ENCODE data around the gene GCNT2.
"Not testable (repeated sequence)": the region's sequence is repeated elsewhere in the genome, so short reads cannot be mapped to it uniquely, and the experiment has no call there.

Gene GCNT2

DNA sequence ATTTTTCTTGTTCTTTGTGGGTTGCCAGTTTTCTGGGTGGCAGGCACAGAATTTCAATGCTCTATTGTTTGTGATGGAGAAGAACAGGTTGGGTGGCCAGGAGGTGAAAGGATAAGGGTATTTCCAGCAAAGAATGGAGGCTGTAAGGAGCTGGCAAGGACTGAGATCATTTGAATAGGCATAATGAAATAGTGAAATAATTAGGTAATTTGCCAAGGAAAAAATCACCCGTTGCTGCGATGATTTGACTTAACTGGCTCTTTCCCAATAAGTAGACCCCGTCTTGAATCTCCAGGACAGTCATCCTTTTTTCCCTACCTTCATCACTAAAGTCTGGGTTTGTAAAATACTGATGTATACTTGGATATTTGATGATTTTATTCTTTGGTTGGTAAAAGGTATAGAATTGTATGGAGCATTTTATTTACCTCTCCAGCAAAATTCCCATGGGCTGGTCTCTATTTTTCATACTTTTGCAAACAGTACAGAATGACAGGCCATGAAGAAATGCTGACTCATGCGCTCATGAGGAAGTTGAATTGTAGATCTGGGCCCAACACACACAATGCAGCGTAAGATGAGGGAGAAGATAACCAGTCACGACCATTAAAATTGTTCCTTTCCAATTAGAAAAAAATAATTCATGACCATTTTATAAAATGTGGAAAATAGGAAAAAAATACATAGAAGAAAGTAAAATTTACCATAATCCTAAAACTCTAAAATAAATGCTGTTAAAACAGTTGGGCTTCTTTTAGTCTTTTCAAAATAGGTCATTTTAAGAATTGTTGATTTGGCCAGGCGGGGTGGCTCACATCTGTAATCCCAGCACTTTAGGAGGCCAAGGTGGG, 2.4 kb upstream of the GCNT2 start:
- no peak for DNase-seq
- Histone ChIP-seq H3K9me3 (no peaks in the 10 kb centered on the region), H3K36me3 (no peaks in the 10 kb centered on the region), H3K4me1 (no peaks in the 10 kb centered on the region), H3K4me3 (ENCODE audit: low read depth, low read length) (no peak overlapping the region), H3K27me3 (no peaks in the 10 kb centered on the region)
- TF ChIP-seq, protein P1, sequence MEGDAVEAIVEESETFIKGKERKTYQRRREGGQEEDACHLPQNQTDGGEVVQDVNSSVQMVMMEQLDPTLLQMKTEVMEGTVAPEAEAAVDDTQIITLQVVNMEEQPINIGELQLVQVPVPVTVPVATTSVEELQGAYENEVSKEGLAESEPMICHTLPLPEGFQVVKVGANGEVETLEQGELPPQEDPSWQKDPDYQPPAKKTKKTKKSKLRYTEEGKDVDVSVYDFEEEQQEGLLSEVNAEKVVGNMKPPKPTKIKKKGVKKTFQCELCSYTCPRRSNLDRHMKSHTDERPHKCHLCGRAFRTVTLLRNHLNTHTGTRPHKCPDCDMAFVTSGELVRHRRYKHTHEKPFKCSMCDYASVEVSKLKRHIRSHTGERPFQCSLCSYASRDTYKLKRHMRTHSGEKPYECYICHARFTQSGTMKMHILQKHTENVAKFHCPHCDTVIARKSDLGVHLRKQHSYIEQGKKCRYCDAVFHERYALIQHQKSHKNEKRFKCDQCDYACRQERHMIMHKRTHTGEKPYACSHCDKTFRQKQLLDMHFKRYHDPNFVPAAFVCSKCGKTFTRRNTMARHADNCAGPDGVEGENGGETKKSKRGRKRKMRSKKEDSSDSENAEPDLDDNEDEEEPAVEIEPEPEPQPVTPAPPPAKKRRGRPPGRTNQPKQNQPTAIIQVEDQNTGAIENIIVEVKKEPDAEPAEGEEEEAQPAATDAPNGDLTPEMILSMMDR (IDR thresholded peaks at IDR 0.05; ENCODE audit: low read depth, low read length): no peak

DNA sequence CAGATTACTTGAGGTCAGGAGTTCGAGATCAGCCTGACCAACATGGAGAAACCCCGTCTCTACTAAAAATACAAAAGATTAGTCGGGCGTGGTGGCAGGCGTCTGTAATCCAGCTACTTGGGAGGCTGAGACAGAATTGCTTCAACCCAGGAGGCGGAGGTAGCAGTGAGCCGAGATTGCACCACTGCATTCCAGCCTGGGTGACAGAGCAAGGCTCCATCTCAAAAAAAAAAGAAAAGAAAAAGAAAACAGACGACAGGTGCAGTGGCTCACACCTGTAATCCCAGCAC, 1.8 kb upstream of the GCNT2 start:
- not testable (repeated sequence) for H3K4me3 ChIP-seq (ENCODE audit: low read depth, low read length); DNase-seq; H3K36me3 ChIP-seq; H3K4me1 ChIP-seq; H3K9me3 ChIP-seq; H3K27me3 ChIP-seq

DNA sequence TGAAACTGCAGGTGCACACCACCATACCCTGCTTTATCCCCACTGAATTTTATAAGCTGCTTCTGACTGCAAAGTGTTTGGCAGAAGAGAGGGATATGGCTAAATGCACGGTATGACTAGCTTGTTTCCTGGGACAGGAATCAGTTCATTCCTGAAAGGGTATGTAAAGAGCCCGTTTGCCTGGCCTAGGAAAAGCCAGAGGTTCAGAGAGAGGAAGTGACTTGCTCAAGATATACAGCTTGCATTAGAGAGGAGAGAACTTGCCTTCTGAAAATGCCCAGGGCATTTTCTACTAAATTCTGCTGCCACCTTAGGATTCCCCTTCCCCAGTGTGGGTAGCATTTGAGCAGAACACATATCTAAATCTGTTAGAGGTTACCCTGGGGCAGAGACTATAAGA, 683 bp upstream of the GCNT2 start:
- Histone ChIP-seq H3K4me3 (ENCODE audit: low read depth, low read length) (no peak overlapping the region), H3K4me1 (no peaks in the 10 kb centered on the region), H3K36me3 (no peaks in the 10 kb centered on the region), H3K27me3 (no peaks in the 10 kb centered on the region), H3K9me3 (no peaks in the 10 kb centered on the region)
- no peak for DNase-seq
- TF ChIP-seq, protein P1 (IDR thresholded peaks at IDR 0.05; ENCODE audit: low read depth, low read length): no peak

DNA sequence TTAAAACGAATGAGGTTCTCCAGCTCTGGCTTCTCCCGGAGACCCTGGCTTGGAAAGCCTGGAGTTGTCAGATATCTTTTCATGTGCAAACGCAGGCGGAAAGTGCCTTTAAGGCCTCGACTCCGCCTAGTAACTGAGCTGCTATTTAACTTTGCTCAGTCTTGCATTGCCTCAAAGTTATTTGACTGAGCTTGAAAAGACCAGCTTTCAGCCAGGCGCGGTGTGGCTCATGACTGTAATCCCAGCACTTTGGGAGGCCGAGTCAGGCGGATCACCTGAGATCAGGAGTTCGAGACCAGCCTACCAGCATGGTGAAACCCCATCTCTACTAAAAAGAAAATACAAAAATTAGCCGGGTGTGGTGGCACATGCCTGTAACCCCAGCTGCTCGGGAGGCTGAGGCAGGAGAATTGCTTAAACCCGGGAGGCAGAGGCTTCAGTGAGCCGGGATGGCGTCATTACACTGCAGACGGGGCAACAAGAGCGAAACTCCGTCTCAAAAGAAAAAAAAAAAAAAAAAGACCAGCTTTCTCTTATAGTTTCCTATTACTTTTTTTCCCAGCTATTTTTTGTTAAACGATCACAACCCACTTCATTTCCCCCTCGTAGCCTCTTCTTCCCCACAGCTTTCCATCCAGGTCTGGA, 1.9 kb downstream of the GCNT2 start:
- no peak for DNase-seq
- Histone ChIP-seq H3K9me3 (no peaks in the 10 kb centered on the region), H3K4me1 (no peaks in the 10 kb centered on the region), H3K27me3 (no peaks in the 10 kb centered on the region), H3K36me3 (no peaks in the 10 kb centered on the region), H3K4me3 (ENCODE audit: low read depth, low read length) (no peak overlapping the region)
- TF ChIP-seq, protein P1 (IDR thresholded peaks at IDR 0.05; ENCODE audit: low read depth, low read length): no peak

DNA sequence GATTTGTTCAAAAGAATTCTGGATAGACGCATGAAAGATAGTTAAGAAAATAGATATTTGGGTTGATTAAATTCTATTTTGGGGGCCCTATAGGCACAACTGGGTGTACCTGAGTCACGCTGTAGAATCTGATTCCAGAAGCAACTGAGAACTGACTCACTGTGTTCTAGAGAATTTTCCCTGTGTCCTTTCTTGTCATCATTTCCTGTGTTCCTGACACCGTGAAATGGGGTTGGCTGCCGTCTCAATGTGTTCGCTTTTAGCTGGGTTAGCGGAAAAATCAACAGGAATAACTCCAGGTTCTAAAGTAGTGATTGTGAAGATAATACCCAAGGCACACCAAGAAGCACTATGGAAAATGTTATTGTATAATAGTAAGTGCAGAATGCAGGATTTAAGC, 5.0 kb downstream of the GCNT2 start:
- no peak overlapping the region for H3K4me3 ChIP-seq (ENCODE audit: low read depth, low read length)
- H3K9me3 ChIP-seq: no peaks in the 10 kb centered on the region
- H3K4me1 ChIP-seq: no peaks in the 10 kb centered on the region
- no peaks in the 10 kb centered on the region for H3K27me3 ChIP-seq
- DNase-seq: no peak
- TF ChIP-seq, protein P1 (IDR thresholded peaks at IDR 0.05; ENCODE audit: low read depth, low read length): no peak
- H3K36me3 ChIP-seq: no peaks in the 10 kb centered on the region

DNA sequence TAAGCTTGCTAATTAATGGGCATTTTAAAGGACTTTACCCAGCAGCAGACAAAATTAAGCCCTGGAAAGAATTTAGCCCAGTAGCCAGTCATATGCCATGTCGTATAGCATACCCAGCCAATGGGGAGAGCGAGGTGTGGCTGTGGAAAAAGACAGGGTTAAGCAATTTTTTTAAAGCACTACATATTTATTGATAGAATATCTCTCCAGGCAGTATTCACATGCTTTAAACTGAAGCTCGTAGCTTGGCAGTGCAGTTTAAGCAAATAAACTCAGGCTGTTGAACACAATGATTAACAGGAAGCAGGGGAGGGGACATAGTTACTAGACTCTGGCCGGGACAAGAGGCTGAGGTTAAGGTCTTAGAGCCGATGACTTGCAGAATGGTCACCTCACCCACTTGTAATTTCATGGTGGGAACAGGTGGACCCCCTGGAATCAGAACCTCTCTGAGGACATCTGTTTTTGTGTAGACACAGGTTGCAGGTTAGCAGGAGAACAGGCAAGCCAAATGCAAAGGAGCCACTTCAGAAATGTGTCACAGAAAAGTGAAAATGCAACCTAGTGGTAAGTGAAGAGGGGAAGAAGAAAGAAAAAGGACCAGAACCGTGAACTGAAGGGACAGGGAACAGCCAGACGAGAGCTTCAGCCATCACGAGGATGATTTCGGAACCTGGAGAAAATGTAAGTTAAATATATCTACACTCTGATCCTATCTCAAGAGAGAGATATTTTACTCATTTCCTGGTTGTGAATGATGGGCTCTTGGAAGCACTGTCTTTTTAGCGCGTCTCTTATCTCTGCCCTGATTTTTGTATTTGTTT, 7.2 kb downstream of the GCNT2 start:
- H3K4me3 ChIP-seq (ENCODE audit: low read depth, low read length): no peak overlapping the region

More for the DNA sequence above, 7.2 kb downstream of the GCNT2 start:
- H3K27me3 ChIP-seq: no peaks in the 10 kb centered on the region
- H3K36me3 ChIP-seq: no peaks in the 10 kb centered on the region
- no peak for DNase-seq
- TF ChIP-seq, protein P1 (IDR thresholded peaks at IDR 0.05; ENCODE audit: low read depth, low read length): no peak
- no peaks in the 10 kb centered on the region for H3K9me3 ChIP-seq
- H3K4me1 ChIP-seq: no peaks in the 10 kb centered on the region
